Tibial nerve (tissue), 4 donors: ENCODE data around the gene ZPLD1.

Source experiments
- CTCF ChIP-seq, 5 experiments: fragments of 200-600 bp in 3 of 5; fragments of 450-650 bp in 2 of 5; sonication (generic) in 3 of 5; IDR thresholded peaks; one replicate each; pipeline ENCODE4 v1.5.1; 2016 to 2019; ENCODE audit warnings: antibody characterized with exemption in 5 of 5, mild to moderate bottlenecking in 3 of 5, moderate library complexity in 2 of 5
- EP300 ChIP-seq, 2 donors: sonication (generic); formaldehyde crosslinking; IDR thresholded peaks; one replicate each; pipeline ENCODE4 v1.6.1; 2017; ENCODE audit warnings: antibody characterized with exemption in 2 of 2, mild to moderate bottlenecking in 1 of 2
- POLR2A ChIP-seq, 2 donors: fragments of 450-650 bp; IDR thresholded peaks; one replicate each; pipeline ENCODE4 v1.6.1; 2017; ENCODE audit warnings: antibody characterized with exemption in 2 of 2, mild to moderate bottlenecking in 2 of 2, moderate library complexity in 2 of 2

GRCh38 chr3:102484363-102484762, 49.5 kb downstream of the ZPLD1 start:
- TF ChIP-seq CTCF (IDR thresholded peaks at IDR 0.05) = no peak
- TF ChIP-seq POLR2A (IDR thresholded peaks at IDR 0.05) = no peak
- no peak for TF ChIP-seq EP300 (IDR thresholded peaks at IDR 0.05)
